ENCODE results near the gene DGKK. TPM values are rescaled to one million over a fixed set of nuclear protein-coding genes. Genes with fewer than 3 reads are reported as not detected.

Gene DGKK
- total RNA-seq, 1 experiment from 2014 or later, result not detected

- no peaks in the 10 kb centered on the region for H3K27me3 ChIP-seq (replicated peaks)
- H3K9me3 ChIP-seq (replicated peaks), result no peaks in the 10 kb centered on the region
- no peaks in the 10 kb centered on the region for H3K36me3 ChIP-seq
- H3K27ac ChIP-seq, result no peak overlapping the region
- no peaks in the 10 kb centered on the region for H3K4me1 ChIP-seq (replicated peaks)
- H3K4me3 ChIP-seq, result no peak overlapping the region
- DNase-seq (ENCODE audit: low read depth in 1 of 2, low spot score in 2 of 2), result no peak
Observed at GRCh38 chrX:50456712-50457484, 13.7 kb downstream of the DGKK start.

GRCh38 chrX:50452782-50453181, 17.8 kb downstream of the DGKK start:
- no peaks in the 10 kb centered on the region for H3K36me3 ChIP-seq
- H3K27me3 ChIP-seq (replicated peaks), result no peaks in the 10 kb centered on the region
- H3K4me3 ChIP-seq, result no peak overlapping the region
- no peak overlapping the region for H3K27ac ChIP-seq
- H3K4me1 ChIP-seq (replicated peaks), result no peaks in the 10 kb centered on the region
- H3K9me3 ChIP-seq (replicated peaks), result no peaks in the 10 kb centered on the region
- no peak for DNase-seq (ENCODE audit: low read depth in 1 of 2, low spot score in 2 of 2)

GRCh38 chrX:50450324-50450723, 20.3 kb downstream of the DGKK start:
- Histone ChIP-seq H3K4me3 (no peak overlapping the region), H3K36me3 (no peaks in the 10 kb centered on the region), H3K4me1 (replicated peaks) (no peaks in the 10 kb centered on the region), H3K27me3 (replicated peaks) (no peaks in the 10 kb centered on the region), H3K27ac (no peak overlapping the region), H3K9me3 (replicated peaks) (no peaks in the 10 kb centered on the region)
- no peak for DNase-seq (ENCODE audit: low read depth in 1 of 2, low spot score in 2 of 2)

GRCh38 chrX:50448565-50448964, 22.1 kb downstream of the DGKK start:
- no peak for DNase-seq (ENCODE audit: low read depth in 1 of 2, low spot score in 2 of 2)
- no peaks in the 10 kb centered on the region for H3K4me1 ChIP-seq (replicated peaks)

GRCh38 chrX:50447535-50447934, 23.1 kb downstream of the DGKK start:
- DNase-seq (ENCODE audit: low read depth in 1 of 2, low spot score in 2 of 2), result no peak
- no peaks in the 10 kb centered on the region for H3K27me3 ChIP-seq (replicated peaks)

More at GRCh38 chrX:50448565-50448964, 22.1 kb downstream of the DGKK start:
- Histone ChIP-seq H3K27me3 (replicated peaks) (no peaks in the 10 kb centered on the region), H3K27ac (no peak overlapping the region), H3K4me3 (no peak overlapping the region), H3K9me3 (replicated peaks) (no peaks in the 10 kb centered on the region), H3K36me3 (no peaks in the 10 kb centered on the region)

GRCh38 chrX:50442426-50443116, 28.1 kb downstream of the DGKK start:
- Histone ChIP-seq H3K27me3 (replicated peaks) (no peaks in the 10 kb centered on the region), H3K27ac (no peak overlapping the region), H3K36me3 (no peaks in the 10 kb centered on the region), H3K4me1 (replicated peaks) (no peaks in the 10 kb centered on the region), H3K4me3 (no peak overlapping the region), H3K9me3 (replicated peaks) (no peaks in the 10 kb centered on the region)
- DNase-seq (ENCODE audit: low read depth in 1 of 2, low spot score in 2 of 2), result no peak

More at GRCh38 chrX:50447535-50447934, 23.1 kb downstream of the DGKK start:
- no peak overlapping the region for H3K4me3 ChIP-seq
- no peak overlapping the region for H3K27ac ChIP-seq
- no peaks in the 10 kb centered on the region for H3K4me1 ChIP-seq (replicated peaks)
- H3K36me3 ChIP-seq, result no peaks in the 10 kb centered on the region
- no peaks in the 10 kb centered on the region for H3K9me3 ChIP-seq (replicated peaks)

GRCh38 chrX:50436797-50437196, 33.8 kb downstream of the DGKK start:
- no peak for DNase-seq (ENCODE audit: low read depth in 1 of 2, low spot score in 2 of 2)
- H3K4me1 ChIP-seq (replicated peaks), result no peaks in the 10 kb centered on the region
- no peak overlapping the region for H3K27ac ChIP-seq
- H3K4me3 ChIP-seq, result no peak overlapping the region
- no peaks in the 10 kb centered on the region for H3K36me3 ChIP-seq
- no peaks in the 10 kb centered on the region for H3K27me3 ChIP-seq (replicated peaks)
- H3K9me3 ChIP-seq (replicated peaks), result no peaks in the 10 kb centered on the region

- H3K9me3 ChIP-seq (replicated peaks), result no peaks in the 10 kb centered on the region
- no peaks in the 10 kb centered on the region for H3K27me3 ChIP-seq (replicated peaks)
- no peak overlapping the region for H3K27ac ChIP-seq
- no peaks in the 10 kb centered on the region for H3K4me1 ChIP-seq (replicated peaks)
- H3K4me3 ChIP-seq, result no peak overlapping the region
- no peak for DNase-seq (ENCODE audit: low read depth in 1 of 2, low spot score in 2 of 2)
- no peaks in the 10 kb centered on the region for H3K36me3 ChIP-seq
Observed at GRCh38 chrX:50432829-50433289, 37.8 kb downstream of the DGKK start.

GRCh38 chrX:50431623-50432022, 39.0 kb downstream of the DGKK start:
- no peak overlapping the region for H3K27ac ChIP-seq
- DNase-seq (ENCODE audit: low read depth in 1 of 2, low spot score in 2 of 2), result no peak
- H3K9me3 ChIP-seq (replicated peaks), result no peaks in the 10 kb centered on the region
- H3K4me1 ChIP-seq (replicated peaks), result no peaks in the 10 kb centered on the region
- H3K4me3 ChIP-seq, result no peak overlapping the region
- H3K27me3 ChIP-seq (replicated peaks), result no peaks in the 10 kb centered on the region
- no peaks in the 10 kb centered on the region for H3K36me3 ChIP-seq

- DNase-seq (ENCODE audit: low read depth in 1 of 2, low spot score in 2 of 2), result no peak
- Histone ChIP-seq H3K27ac (no peak overlapping the region), H3K4me3 (no peak overlapping the region), H3K9me3 (replicated peaks) (no peaks in the 10 kb centered on the region), H3K27me3 (replicated peaks) (no peaks in the 10 kb centered on the region), H3K36me3 (no peaks in the 10 kb centered on the region), H3K4me1 (replicated peaks) (no peaks in the 10 kb centered on the region)
Observed at GRCh38 chrX:50430917-50431575, 39.6 kb downstream of the DGKK start.

GRCh38 chrX:50428174-50428573, 42.5 kb downstream of the DGKK start:
- Histone ChIP-seq H3K27ac (no peak overlapping the region), H3K36me3 (no peaks in the 10 kb centered on the region), H3K4me3 (no peak overlapping the region), H3K4me1 (replicated peaks) (no peaks in the 10 kb centered on the region), H3K9me3 (replicated peaks) (no peaks in the 10 kb centered on the region), H3K27me3 (replicated peaks) (no peaks in the 10 kb centered on the region)
- DNase-seq (ENCODE audit: low read depth in 1 of 2, low spot score in 2 of 2), result no peak

GRCh38 chrX:50407976-50408375, 62.6 kb downstream of the DGKK start:
- Histone ChIP-seq H3K9me3 (replicated peaks) (no peaks in the 10 kb centered on the region), H3K4me3 (no peak overlapping the region), H3K36me3 (no peaks in the 10 kb centered on the region), H3K27me3 (replicated peaks) (no peaks in the 10 kb centered on the region), H3K27ac (no peak overlapping the region), H3K4me1 (replicated peaks) (no peaks in the 10 kb centered on the region)
- DNase-seq (ENCODE audit: low read depth in 1 of 2, low spot score in 2 of 2), result no peak

GRCh38 chrX:50403903-50404302, 66.7 kb downstream of the DGKK start:
- H3K27me3 ChIP-seq (replicated peaks), result no peaks in the 10 kb centered on the region
- no peak overlapping the region for H3K27ac ChIP-seq
- H3K4me1 ChIP-seq (replicated peaks), result no peaks in the 10 kb centered on the region
- H3K36me3 ChIP-seq, result no peaks in the 10 kb centered on the region
- DNase-seq (ENCODE audit: low read depth in 1 of 2, low spot score in 2 of 2), result no peak
- H3K9me3 ChIP-seq (replicated peaks), result no peaks in the 10 kb centered on the region
- no peak overlapping the region for H3K4me3 ChIP-seq

- no peaks in the 10 kb centered on the region for H3K36me3 ChIP-seq
- no peaks in the 10 kb centered on the region for H3K9me3 ChIP-seq (replicated peaks)
- no peak overlapping the region for H3K27ac ChIP-seq
- no peak for DNase-seq (ENCODE audit: low read depth in 1 of 2, low spot score in 2 of 2)
- no peaks in the 10 kb centered on the region for H3K27me3 ChIP-seq (replicated peaks)
- no peak overlapping the region for H3K4me3 ChIP-seq
- no peaks in the 10 kb centered on the region for H3K4me1 ChIP-seq (replicated peaks)
Observed at GRCh38 chrX:50402886-50403285, 67.7 kb downstream of the DGKK start.

Measured in SJSA1 (cell line).